CD4-positive, alpha-beta memory T cell (primary cell): ENCODE results near the gene CHRNA4. TPM values are rescaled to one million over a fixed set of nuclear protein-coding genes. Genes with fewer than 3 reads are reported as not detected.

ENCODE experiments used
- CTCF ChIA-PET: fragments of 350-600 bp; sonication (Branson Sonifier 250); formaldehyde crosslinking; loops from one replicate; lab custom pipeline; 2021; ENCODE audit warnings: inconsistent platforms; ENCODE audit not compliant: partially characterized antibody; lab: Charles Lee
- POLR2A ChIA-PET: fragments of 350-600 bp; sonication (Branson Sonifier 250); formaldehyde crosslinking; loops from one replicate; lab custom pipeline; 2021; ENCODE audit not compliant: partially characterized antibody; lab: Charles Lee
- DNase-seq, 5 donors: peaks; one replicate each; pipeline versions ENCODE4 v3.0.0 to v3.0.0-alpha.2; 2020 to 2022; ENCODE audit warnings: mixed read lengths in 1 of 5
- H3K27ac ChIP-seq: one replicate; pipeline ENCODE4 v1.7.0; 2013; ENCODE audit warnings: low read depth, low read length
- H3K27me3 ChIP-seq: 2 replicates; pipeline ENCODE4 v1.7.0; 2013; ENCODE audit warnings: mild to moderate bottlenecking, low read length, moderate library complexity; ENCODE audit not compliant: insufficient read depth
- H3K36me3 ChIP-seq: 2 replicates; pipeline ENCODE4 v1.7.0; 2013; ENCODE audit warnings: mild to moderate bottlenecking, low read length, moderate library complexity; ENCODE audit not compliant: insufficient read depth
- H3K4me1 ChIP-seq: 2 replicates; pipeline ENCODE4 v1.7.0; 2013; ENCODE audit warnings: mild to moderate bottlenecking, low read length, moderate library complexity; ENCODE audit not compliant: insufficient read depth
- H3K4me3 ChIP-seq, 2 donors: one replicate each; pipeline ENCODE4 v1.7.0; 2013; ENCODE audit warnings: low read length in 2 of 2, mild to moderate bottlenecking in 1 of 2
- H3K9me3 ChIP-seq, 2 donors: one replicate each; pipeline ENCODE4 v1.7.0; 2013; ENCODE audit warnings: low read length in 2 of 2, control low read depth in 1 of 2; ENCODE audit not compliant: control insufficient read depth in 1 of 2
- H3K27ac Mint-ChIP-seq, 7 donors: one replicate each; pipeline ENCODE4 v1.8.0; 2020 to 2021; ENCODE audit warnings: mixed read lengths in 7 of 7, mild to moderate bottlenecking in 6 of 7, inconsistent platforms in 3 of 7, moderate library complexity in 3 of 7
- H3K27me3 Mint-ChIP-seq, 2 donors: one replicate each; pipeline ENCODE4 v1.8.0; 2020 to 2021; ENCODE audit warnings: mixed read lengths in 2 of 2
- H3K36me3 Mint-ChIP-seq, 2 donors: one replicate each; pipeline ENCODE4 v1.8.0; 2020 to 2021; ENCODE audit warnings: mixed read lengths in 2 of 2, inconsistent platforms in 1 of 2, mild to moderate bottlenecking in 1 of 2
- H3K4me1 Mint-ChIP-seq, 4 donors: one replicate each; pipeline ENCODE4 v1.8.0; 2020 to 2021; ENCODE audit warnings: mixed read lengths in 4 of 4, mild to moderate bottlenecking in 1 of 4
- H3K4me3 Mint-ChIP-seq, 8 donors: one replicate each; pipeline ENCODE4 v1.8.0; 2020 to 2021; ENCODE audit warnings: mixed read lengths in 8 of 8, mild to moderate bottlenecking in 7 of 8, moderate library complexity in 6 of 8, inconsistent platforms in 3 of 8
- H3K9me3 Mint-ChIP-seq, 8 donors: one replicate each; pipeline ENCODE4 v1.8.0; 2020 to 2021; ENCODE audit warnings: mixed read lengths in 8 of 8, mild to moderate bottlenecking in 5 of 8, inconsistent platforms in 3 of 8, moderate library complexity in 1 of 8
- intact Hi-C: fragments of 100-400 bp; cut with micrococcal nuclease; formaldehyde crosslinking; loops from one replicate; pipeline ENCODE4 v1.15.1; 2023
- polyA plus RNA-seq, 2 donors: library from polyadenylated mRNA; unstranded; fragments of 300-500 nt; fragmentation: Illumina TruSeq; gene quantifications; one replicate each; pipeline ENCODE4 v1.2.3, GENCODE V29; 2021
- total RNA-seq, 2 experiments: library from RNA; stranded (reverse); gene quantifications; one replicate each; pipeline ENCODE4 v1.2.3, GENCODE V29; 2021

Gene CHRNA4
- total and polyA plus RNA-seq, 4 experiments from 2014 or later: not detected

GRCh38 chr20:63359937-63360849 lies 956 bp downstream of the CHRNA4 start:
- Mint-ChIP-seq H3K27me3 (peaks cover 13% of the 10 kb centered on the region in 2 donors), H3K36me3 (no peaks in the 10 kb centered on the region), H3K9me3 (peaks cover 0 to 2% (median 0%) of the 10 kb centered on the region in 8 donors), H3K27ac (no peak overlapping the region), H3K4me1 (peaks cover 0 to 4% (median 1%) of the 10 kb centered on the region in 4 donors), H3K4me3 (no peak overlapping the region)
- Histone ChIP-seq H3K9me3 (no peaks in the 10 kb centered on the region), H3K4me3 (no peak overlapping the region), H3K27me3 (no peaks in the 10 kb centered on the region), H3K36me3 (no peaks in the 10 kb centered on the region), H3K4me1 (no peaks in the 10 kb centered on the region), H3K27ac (no peak overlapping the region)
- ChIA-PET CTCF (no interaction called here), POLR2A (no interaction called here)
- intact Hi-C loops: no loop called here
- no peak for DNase-seq

GRCh38 chr20:63359164-63359934 lies 1.8 kb downstream of the CHRNA4 start:
- no peaks in the 10 kb centered on the region for H3K9me3 ChIP-seq
- no peak for DNase-seq
- H3K36me3 ChIP-seq: no peaks in the 10 kb centered on the region
- no peaks in the 10 kb centered on the region for H3K27me3 ChIP-seq
- Mint-ChIP-seq H3K9me3 (peaks cover 0 to 1% (median 0%) of the 10 kb centered on the region in 8 donors), H3K4me3 (no peak overlapping the region), H3K4me1 (peaks cover 0 to 4% (median 1%) of the 10 kb centered on the region in 4 donors), H3K36me3 (no peaks in the 10 kb centered on the region), H3K27me3 (peaks cover 11% of the 10 kb centered on the region in 2 donors), H3K27ac (no peak overlapping the region)
- intact Hi-C loops: no loop called here
- H3K4me3 ChIP-seq: no peak overlapping the region
- ChIA-PET CTCF (no interaction called here), POLR2A (no interaction called here)
- H3K4me1 ChIP-seq: no peaks in the 10 kb centered on the region
- H3K27ac ChIP-seq: no peak overlapping the region

- POLR2A ChIA-PET: no interaction called here
Observed at GRCh38 chr20:63357921-63358905, 2.9 kb downstream of the CHRNA4 start.

GRCh38 chr20:63356931-63357879 lies 3.9 kb downstream of the CHRNA4 start:
- no peak overlapping the region for H3K27ac ChIP-seq
- ChIA-PET CTCF (no interaction called here), POLR2A (no interaction called here)
- intact Hi-C loops: no loop called here
- no peak for DNase-seq
- Mint-ChIP-seq H3K4me1 (no peaks in the 10 kb centered on the region), H3K27me3 (peaks cover 1 to 4% of the 10 kb centered on the region in 2 donors), H3K36me3 (no peaks in the 10 kb centered on the region), H3K4me3 (no peak overlapping the region), H3K9me3 (no peaks in the 10 kb centered on the region), H3K27ac (no peak overlapping the region)
- no peak overlapping the region for H3K4me3 ChIP-seq
- no peaks in the 10 kb centered on the region for H3K4me1 ChIP-seq
- no peaks in the 10 kb centered on the region for H3K9me3 ChIP-seq
- H3K27me3 ChIP-seq: no peaks in the 10 kb centered on the region
- no peaks in the 10 kb centered on the region for H3K36me3 ChIP-seq

More at GRCh38 chr20:63357921-63358905, 2.9 kb downstream of the CHRNA4 start:
- no peaks in the 10 kb centered on the region for H3K36me3 ChIP-seq
- H3K4me3 ChIP-seq: no peak overlapping the region
- DNase-seq: no peak
- Mint-ChIP-seq H3K4me1 (peaks cover 0 to 4% (median 1%) of the 10 kb centered on the region in 4 donors), H3K36me3 (no peaks in the 10 kb centered on the region), H3K4me3 (no peak overlapping the region), H3K9me3 (no peaks in the 10 kb centered on the region), H3K27me3 (peaks cover 9 to 11% of the 10 kb centered on the region in 2 donors), H3K27ac (no peak overlapping the region)
- no peaks in the 10 kb centered on the region for H3K27me3 ChIP-seq
- H3K9me3 ChIP-seq: no peaks in the 10 kb centered on the region
- CTCF ChIA-PET: no interaction called here
- no peaks in the 10 kb centered on the region for H3K4me1 ChIP-seq
- intact Hi-C loops: no loop called here
- H3K27ac ChIP-seq: no peak overlapping the region

- Histone ChIP-seq H3K9me3 (no peaks in the 10 kb centered on the region), H3K4me3 (no peak overlapping the region), H3K36me3 (no peaks in the 10 kb centered on the region), H3K27me3 (no peaks in the 10 kb centered on the region), H3K4me1 (no peaks in the 10 kb centered on the region), H3K27ac (no peak overlapping the region)
- ChIA-PET CTCF (no interaction called here), POLR2A (no interaction called here)
- H3K9me3 Mint-ChIP-seq: no peaks in the 10 kb centered on the region
- DNase-seq: no peak
- H3K4me1 Mint-ChIP-seq: no peaks in the 10 kb centered on the region
- peaks cover under 1 to 4% of the 10 kb centered on the region in 2 donors for H3K27me3 Mint-ChIP-seq
- no peak overlapping the region for H3K27ac Mint-ChIP-seq
- intact Hi-C loops: no loop called here
- no peaks in the 10 kb centered on the region for H3K36me3 Mint-ChIP-seq
- no peak overlapping the region for H3K4me3 Mint-ChIP-seq
Observed at GRCh38 chr20:63356511-63356910, 4.6 kb downstream of the CHRNA4 start.

- Mint-ChIP-seq H3K36me3 (no peaks in the 10 kb centered on the region), H3K4me3 (no peak overlapping the region), H3K9me3 (peaks cover 0 to 2% (median 0%) of the 10 kb centered on the region in 8 donors), H3K4me1 (no peaks in the 10 kb centered on the region), H3K27me3 (peaks cover 0 to 4% of the 10 kb centered on the region in 2 donors), H3K27ac (no peak overlapping the region)
- intact Hi-C loops: no loop called here
- ChIA-PET POLR2A (no interaction called here), CTCF (no interaction called here)
- Histone ChIP-seq H3K4me3 (no peak overlapping the region), H3K4me1 (no peaks in the 10 kb centered on the region), H3K27ac (no peak overlapping the region), H3K27me3 (no peaks in the 10 kb centered on the region), H3K9me3 (no peaks in the 10 kb centered on the region), H3K36me3 (no peaks in the 10 kb centered on the region)
- DNase-seq: no peak
Observed at GRCh38 chr20:63355781-63356295, 5.3 kb downstream of the CHRNA4 start.
